ENCODE measurements around the gene MAPK12. TPM values are rescaled to one million over a fixed set of nuclear protein-coding genes. Genes with fewer than 3 reads are reported as not detected.

MAPK12 gene
- total and polyA plus RNA-seq, 2 of the 4 experiments (the other 2 are of a cell fraction) = 41.0 to 56.3 TPM

GRCh38 chr22:50253046-50253915 is 8.2 kb downstream of the MAPK12 start:
- in situ Hi-C loops (cut with MboI; ENCODE audit: low sequenced_read_pairs) = loop anchor here (5.0 kb wide), 1 partner anchor 74 kb away; the partner anchor contains the start of gene DENND6B
- no peak overlapping the region for H2BK15ac ChIP-seq (ENCODE audit: low read depth, low read length)
- 78% methylated on average over 8 of the region's 22 CpGs; no CpG with 5 or more reads in 1 of the 2 experiments for WGBS, 2 experiments (ENCODE audit: extremely low coverage in 2 of 2, insufficient read length in 1 of 2)

More at GRCh38 chr22:50253046-50253915, 8.2 kb downstream of the MAPK12 start:
- ChIA-PET CTCF (interaction anchor here (0.8 kb wide), 1 partner anchor 113 kb away, joined by 3 read pairs; no protein-coding TSS in a partner anchor), POLR2A (ENCODE audit: unreplicated experiment) (no interaction called here)
- Histone ChIP-seq H3K9ac (ENCODE audit: low read depth, low read length) (no peak overlapping the region), H4K5ac (ENCODE audit: low read depth, low read length) (no peak overlapping the region), H2AFZ (replicated peaks; ENCODE audit: low read length, poor library complexity) (peak overlapping the region; percentile 11), H2BK20ac (ENCODE audit: low read depth, low read length) (no peak overlapping the region), H3K79me1 (ENCODE audit: low read depth in 1 of 2, low read length in 2 of 2) (peaks cover 9 to 29% of the 10 kb centered on the region in 2 experiments; a peak in 3 of 4 replicates), H3K56ac (ENCODE audit: extremely low read depth, insufficient read depth, low read length) (no peak overlapping the region), H3K4me2 (ENCODE audit: low read depth, low read length) (no peak overlapping the region), H3K27ac (ENCODE audit: insufficient read depth, low read length) (no peak overlapping the region), H3K14ac (replicated peaks; ENCODE audit: low read depth, low read length) (no peak overlapping the region), H2AK5ac (ENCODE audit: low read depth, low read length) (no peak overlapping the region), H3K9me3 (ENCODE audit: control insufficient read depth, insufficient read depth, low read length) (no peaks in the 10 kb centered on the region), H3K18ac (ENCODE audit: low read depth, low read length) (no peak overlapping the region), H4K20me1 (ENCODE audit: insufficient read depth, low read length) (peaks cover 23% of the 10 kb centered on the region), H2BK120ac (ENCODE audit: low read depth, low read length) (no peak overlapping the region), H3K36me3 (ENCODE audit: control insufficient read depth, insufficient read depth, low read length) (peaks cover 36% of the 10 kb centered on the region; the same call in 1 of the 2 replicates), H3K9me1 (ENCODE audit: insufficient read depth, low read length) (no peaks in the 10 kb centered on the region), H3K4me1 (ENCODE audit: control insufficient read depth, insufficient read depth, low read length) (peaks cover 12% of the 10 kb centered on the region), H3K27me3 (ENCODE audit: control insufficient read depth, insufficient read depth, low read length) (no peaks in the 10 kb centered on the region), H4K91ac (ENCODE audit: insufficient read depth, low read depth, low read length) (no peak overlapping the region), H2AK9ac (replicated peaks; ENCODE audit: low read depth, low read length, poor library complexity) (no peak overlapping the region), H3K4me3 (ENCODE audit: insufficient read depth, low read depth, low read length) (no peak overlapping the region), H3K23ac (ENCODE audit: low read depth, low read length) (no peak overlapping the region), H4K8ac (ENCODE audit: low read depth in 2 of 2, low read length in 2 of 2) (no peak overlapping the region), H3K4ac (ENCODE audit: low read depth, low read length) (no peak overlapping the region), H2BK5ac (ENCODE audit: low read depth, low read length, poor library complexity, severe bottlenecking) (no peak overlapping the region)
- dilution Hi-C loops (cut with HindIII; ENCODE audit: low sequenced_read_pairs, unreplicated experiment) = no loop called here
- ATAC-seq (ENCODE audit: low read depth) (no peak), DNase-seq (no peak)
- TF ChIP-seq SMC3 (IDR thresholded peaks at IDR 0.05; ENCODE audit: low read depth, low read length) (no peak), CEBPB (IDR thresholded peaks at IDR 0.05; ENCODE audit: low read depth, low read length) (no peak), BHLHE40 (IDR thresholded peaks at IDR 0.05; ENCODE audit: low read depth, low read length) (no peak)
- intact Hi-C loops (cut with micrococcal nuclease) = loop anchor here (2.0 kb wide), 1 partner anchor 74 kb away; the partner anchor contains the start of gene DENND6B
- BruUV-seq (replicated peaks) = no TSS peak
